Fibroblast of lung (primary cell): ENCODE data around the gene EPG5.

Experiments used
- CTCF ChIP-seq, 2 donors: IDR thresholded peaks in 1 of 2; conservative IDR thresholded peaks in 1 of 2; 1 replicate in 1 of 2; 2 replicates in 1 of 2; pipeline ENCODE4 v1.5.1; 2011 to 2012; ENCODE audit warnings: low read length in 2 of 2, control low read depth in 1 of 2, inconsistent platforms in 1 of 2, low read depth in 1 of 2, mild to moderate bottlenecking in 1 of 2
- EZH2 ChIP-seq: IDR thresholded peaks from 2 replicates; pipeline ENCODE4 v1.5.1; 2012; ENCODE audit warnings: low read length, control low read depth, mild to moderate bottlenecking; ENCODE audit errors: missing control alignments

DNA sequence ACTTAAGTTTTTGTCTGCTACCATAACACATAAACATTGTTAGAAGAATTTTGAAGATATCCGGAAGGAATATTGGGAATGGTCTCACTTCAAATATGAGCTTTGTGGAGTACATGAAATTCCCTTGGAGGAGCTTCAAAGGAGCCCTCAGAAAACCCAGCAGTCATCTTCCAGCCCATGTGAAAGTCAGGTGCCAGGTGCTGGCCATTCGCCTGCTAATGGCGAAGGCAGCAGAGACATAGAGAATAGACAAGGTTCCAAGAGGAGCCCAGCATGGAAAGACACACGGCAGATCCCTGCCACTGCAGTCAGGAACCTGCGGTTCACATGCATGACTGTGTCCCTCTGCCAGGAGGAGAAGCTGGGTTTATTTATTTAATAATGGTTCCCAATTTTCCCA, 40.0 kb upstream of the EPG5 start:
- TF ChIP-seq CTCF (conservative IDR thresholded peaks at IDR 0.05 in 1 of 2, IDR thresholded peaks at IDR 0.05 in 1 of 2; ENCODE audit: low read depth in 1 of 2, low read length in 2 of 2) (no peak), EZH2 (no peak)
